ENCODE data around the gene DNLZ.

DNA sequence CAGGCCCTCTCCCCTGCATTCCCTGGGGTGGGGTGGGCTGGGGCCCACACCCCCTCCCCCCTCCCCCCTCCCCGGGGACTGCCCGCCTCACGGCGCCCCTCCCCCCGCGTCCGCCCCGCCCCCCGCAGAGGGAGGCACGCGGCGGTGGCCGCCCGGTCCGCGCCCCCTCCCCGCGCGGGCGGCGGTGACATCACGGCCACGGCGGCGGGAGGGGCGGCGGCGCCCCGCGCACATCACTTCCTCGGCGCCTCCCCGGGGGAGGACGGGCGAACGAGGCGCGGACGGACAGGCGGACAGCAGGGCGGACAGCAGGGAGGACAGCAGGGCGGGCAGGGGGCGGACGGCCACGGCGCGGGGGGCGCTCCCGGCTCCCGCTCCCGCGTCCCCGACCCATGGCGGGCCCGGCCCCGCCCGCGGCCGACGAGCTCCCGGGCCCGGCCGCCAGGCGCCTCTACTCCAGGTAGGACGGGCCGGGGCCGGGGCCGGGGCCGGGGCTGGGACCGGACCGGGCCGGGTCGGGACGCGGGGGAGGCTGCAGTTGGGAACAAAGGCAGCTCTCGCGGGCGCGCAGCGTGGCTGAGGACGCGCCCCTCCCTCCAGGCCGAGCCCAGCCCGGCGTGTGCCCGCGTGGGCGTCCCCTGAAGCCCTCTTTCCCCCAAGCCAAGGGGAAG lies 36.1 kb downstream of the DNLZ start, which contains the start of gene GPSM1:
- TF ChIP-seq, protein P1, sequence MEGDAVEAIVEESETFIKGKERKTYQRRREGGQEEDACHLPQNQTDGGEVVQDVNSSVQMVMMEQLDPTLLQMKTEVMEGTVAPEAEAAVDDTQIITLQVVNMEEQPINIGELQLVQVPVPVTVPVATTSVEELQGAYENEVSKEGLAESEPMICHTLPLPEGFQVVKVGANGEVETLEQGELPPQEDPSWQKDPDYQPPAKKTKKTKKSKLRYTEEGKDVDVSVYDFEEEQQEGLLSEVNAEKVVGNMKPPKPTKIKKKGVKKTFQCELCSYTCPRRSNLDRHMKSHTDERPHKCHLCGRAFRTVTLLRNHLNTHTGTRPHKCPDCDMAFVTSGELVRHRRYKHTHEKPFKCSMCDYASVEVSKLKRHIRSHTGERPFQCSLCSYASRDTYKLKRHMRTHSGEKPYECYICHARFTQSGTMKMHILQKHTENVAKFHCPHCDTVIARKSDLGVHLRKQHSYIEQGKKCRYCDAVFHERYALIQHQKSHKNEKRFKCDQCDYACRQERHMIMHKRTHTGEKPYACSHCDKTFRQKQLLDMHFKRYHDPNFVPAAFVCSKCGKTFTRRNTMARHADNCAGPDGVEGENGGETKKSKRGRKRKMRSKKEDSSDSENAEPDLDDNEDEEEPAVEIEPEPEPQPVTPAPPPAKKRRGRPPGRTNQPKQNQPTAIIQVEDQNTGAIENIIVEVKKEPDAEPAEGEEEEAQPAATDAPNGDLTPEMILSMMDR (conservative IDR thresholded peaks at IDR 0.05 in 1 of 2, IDR thresholded peaks at IDR 0.05 in 1 of 2; ENCODE audit: low read depth in 1 of 2, low read length in 2 of 2), result no peak
- no peak for TF ChIP-seq EZH2 (IDR thresholded peaks at IDR 0.05; ENCODE audit: low read length, missing control alignments)

All from fibroblast of lung (primary cell).